Measurements from ENCODE around the gene AGPS. TPM values are rescaled to one million over a fixed set of nuclear protein-coding genes. Genes with fewer than 3 reads are reported as not detected.

The AGPS gene
- polyA plus RNA-seq, 2 donors, result 3.7 to 6.4 TPM

GRCh38 chr2:177397481-177398289 lies 5.1 kb downstream of the AGPS start:
- Histone ChIP-seq H3K4me3 (ENCODE audit: low read depth in 1 of 2, low read length in 2 of 2) (no peak overlapping the region), H3K4me1 (ENCODE audit: control insufficient read depth in 2 of 2, insufficient read depth in 2 of 2, low read length in 1 of 2) (peaks cover 0 to 3% of the 10 kb centered on the region in 2 donors), H3K27me3 (ENCODE audit: control insufficient read depth in 1 of 2, insufficient read depth in 2 of 2, low read length in 2 of 2) (no peaks in the 10 kb centered on the region), H3K36me3 (ENCODE audit: control insufficient read depth in 2 of 2, insufficient read depth in 2 of 2, low read length in 1 of 2) (no peaks in the 10 kb centered on the region), H3K27ac (ENCODE audit: low read depth in 2 of 2, low read length in 1 of 2) (no peak overlapping the region), H3K9me3 (ENCODE audit: control insufficient read depth in 2 of 2, insufficient read depth in 1 of 2, low read depth in 1 of 2, low read length in 1 of 2) (no peaks in the 10 kb centered on the region)
- 49 to 52% methylated on average over 12 of the region's 12 CpGs for WGBS, 2 donors

- Histone ChIP-seq H3K4me3 (ENCODE audit: low read depth in 1 of 2, low read length in 2 of 2) (no peak overlapping the region), H3K36me3 (ENCODE audit: control insufficient read depth in 2 of 2, insufficient read depth in 2 of 2, low read length in 1 of 2) (no peaks in the 10 kb centered on the region), H3K4me1 (ENCODE audit: control insufficient read depth in 2 of 2, insufficient read depth in 2 of 2, low read length in 1 of 2) (no peaks in the 10 kb centered on the region), H3K9me3 (ENCODE audit: control insufficient read depth in 2 of 2, insufficient read depth in 1 of 2, low read depth in 1 of 2, low read length in 1 of 2) (no peaks in the 10 kb centered on the region), H3K27ac (ENCODE audit: low read depth in 2 of 2, low read length in 1 of 2) (no peak overlapping the region), H3K27me3 (ENCODE audit: control insufficient read depth in 1 of 2, insufficient read depth in 2 of 2, low read length in 2 of 2) (no peaks in the 10 kb centered on the region)
- 68 to 80% methylated on average over 1 of the region's 1 CpG for WGBS, 2 donors
Observed at GRCh38 chr2:177398290-177398683, 5.7 kb downstream of the AGPS start.

GRCh38 chr2:177398791-177399190 lies 6.2 kb downstream of the AGPS start:
- Histone ChIP-seq H3K36me3 (ENCODE audit: control insufficient read depth in 2 of 2, insufficient read depth in 2 of 2, low read length in 1 of 2) (no peaks in the 10 kb centered on the region), H3K4me1 (ENCODE audit: control insufficient read depth in 2 of 2, insufficient read depth in 2 of 2, low read length in 1 of 2) (no peaks in the 10 kb centered on the region), H3K27ac (ENCODE audit: low read depth in 2 of 2, low read length in 1 of 2) (no peak overlapping the region), H3K27me3 (ENCODE audit: control insufficient read depth in 1 of 2, insufficient read depth in 2 of 2, low read length in 2 of 2) (no peaks in the 10 kb centered on the region), H3K9me3 (ENCODE audit: control insufficient read depth in 2 of 2, insufficient read depth in 1 of 2, low read depth in 1 of 2, low read length in 1 of 2) (no peaks in the 10 kb centered on the region), H3K4me3 (ENCODE audit: low read depth in 1 of 2, low read length in 2 of 2) (no peak overlapping the region)
- 82 to 91% methylated on average over 1 of the region's 1 CpG for WGBS, 2 donors

- Histone ChIP-seq H3K4me3 (ENCODE audit: low read depth in 1 of 2, low read length in 2 of 2) (no peak overlapping the region), H3K27ac (ENCODE audit: low read depth in 2 of 2, low read length in 1 of 2) (no peak overlapping the region), H3K4me1 (ENCODE audit: control insufficient read depth in 2 of 2, insufficient read depth in 2 of 2, low read length in 1 of 2) (no peaks in the 10 kb centered on the region), H3K9me3 (ENCODE audit: control insufficient read depth in 2 of 2, insufficient read depth in 1 of 2, low read depth in 1 of 2, low read length in 1 of 2) (no peaks in the 10 kb centered on the region), H3K36me3 (ENCODE audit: control insufficient read depth in 2 of 2, insufficient read depth in 2 of 2, low read length in 1 of 2) (no peaks in the 10 kb centered on the region), H3K27me3 (ENCODE audit: control insufficient read depth in 1 of 2, insufficient read depth in 2 of 2, low read length in 2 of 2) (no peaks in the 10 kb centered on the region)
- WGBS, 2 donors, result 60 to 80% methylated on average over 1 of the region's 1 CpG
Observed at GRCh38 chr2:177399376-177399775, 6.8 kb downstream of the AGPS start.

GRCh38 chr2:177400337-177400923 lies 7.9 kb downstream of the AGPS start:
- H3K9me3 ChIP-seq (ENCODE audit: control insufficient read depth in 2 of 2, insufficient read depth in 1 of 2, low read depth in 1 of 2, low read length in 1 of 2), result no peaks in the 10 kb centered on the region
- H3K36me3 ChIP-seq (ENCODE audit: control insufficient read depth in 2 of 2, insufficient read depth in 2 of 2, low read length in 1 of 2), result no peaks in the 10 kb centered on the region
- no peaks in the 10 kb centered on the region for H3K4me1 ChIP-seq (ENCODE audit: control insufficient read depth in 2 of 2, insufficient read depth in 2 of 2, low read length in 1 of 2)
- WGBS, 2 donors, result 74 to 83% methylated on average over 4 of the region's 4 CpGs
- H3K27ac ChIP-seq (ENCODE audit: low read depth in 2 of 2, low read length in 1 of 2), result no peak overlapping the region
- H3K4me3 ChIP-seq (ENCODE audit: low read depth in 1 of 2, low read length in 2 of 2), result no peak overlapping the region
- H3K27me3 ChIP-seq (ENCODE audit: control insufficient read depth in 1 of 2, insufficient read depth in 2 of 2, low read length in 2 of 2), result no peaks in the 10 kb centered on the region

- no peaks in the 10 kb centered on the region for H3K27me3 ChIP-seq (ENCODE audit: control insufficient read depth in 1 of 2, insufficient read depth in 2 of 2, low read length in 2 of 2)
- H3K27ac ChIP-seq (ENCODE audit: low read depth in 2 of 2, low read length in 1 of 2), result no peak overlapping the region
- H3K9me3 ChIP-seq (ENCODE audit: control insufficient read depth in 2 of 2, insufficient read depth in 1 of 2, low read depth in 1 of 2, low read length in 1 of 2), result no peaks in the 10 kb centered on the region
- H3K4me1 ChIP-seq (ENCODE audit: control insufficient read depth in 2 of 2, insufficient read depth in 2 of 2, low read length in 1 of 2), result no peaks in the 10 kb centered on the region
- H3K4me3 ChIP-seq (ENCODE audit: low read depth in 1 of 2, low read length in 2 of 2), result no peak overlapping the region
- WGBS, 2 donors, result 88 to 100% methylated on average over 1 of the region's 1 CpG
- H3K36me3 ChIP-seq (ENCODE audit: control insufficient read depth in 2 of 2, insufficient read depth in 2 of 2, low read length in 1 of 2), result no peaks in the 10 kb centered on the region
Observed at GRCh38 chr2:177402096-177402495, 9.5 kb downstream of the AGPS start.

- Histone ChIP-seq H3K27ac (ENCODE audit: low read depth in 2 of 2, low read length in 1 of 2) (no peak overlapping the region), H3K27me3 (ENCODE audit: control insufficient read depth in 1 of 2, insufficient read depth in 2 of 2, low read length in 2 of 2) (no peaks in the 10 kb centered on the region), H3K4me3 (ENCODE audit: low read depth in 1 of 2, low read length in 2 of 2) (no peak overlapping the region), H3K36me3 (ENCODE audit: control insufficient read depth in 2 of 2, insufficient read depth in 2 of 2, low read length in 1 of 2) (no peaks in the 10 kb centered on the region), H3K4me1 (ENCODE audit: control insufficient read depth in 2 of 2, insufficient read depth in 2 of 2, low read length in 1 of 2) (no peaks in the 10 kb centered on the region), H3K9me3 (ENCODE audit: control insufficient read depth in 2 of 2, insufficient read depth in 1 of 2, low read depth in 1 of 2, low read length in 1 of 2) (no peaks in the 10 kb centered on the region)
- WGBS, 2 donors, result 44 to 62% methylated on average over 6 of the region's 6 CpGs
Observed at GRCh38 chr2:177403838-177404237, 11.3 kb downstream of the AGPS start.

- H3K36me3 ChIP-seq (ENCODE audit: control insufficient read depth in 2 of 2, insufficient read depth in 2 of 2, low read length in 1 of 2), result no peaks in the 10 kb centered on the region
- H3K9me3 ChIP-seq (ENCODE audit: control insufficient read depth in 2 of 2, insufficient read depth in 1 of 2, low read depth in 1 of 2, low read length in 1 of 2), result no peaks in the 10 kb centered on the region
- H3K27ac ChIP-seq (ENCODE audit: low read depth in 2 of 2, low read length in 1 of 2), result no peak overlapping the region
- no peaks in the 10 kb centered on the region for H3K4me1 ChIP-seq (ENCODE audit: control insufficient read depth in 2 of 2, insufficient read depth in 2 of 2, low read length in 1 of 2)
- 68 to 82% methylated on average over 3 of the region's 3 CpGs for WGBS, 2 donors
- H3K4me3 ChIP-seq (ENCODE audit: low read depth in 1 of 2, low read length in 2 of 2), result no peak overlapping the region
- H3K27me3 ChIP-seq (ENCODE audit: control insufficient read depth in 1 of 2, insufficient read depth in 2 of 2, low read length in 2 of 2), result no peaks in the 10 kb centered on the region
Observed at GRCh38 chr2:177404243-177404642, 11.7 kb downstream of the AGPS start.

GRCh38 chr2:177405029-177405692 lies 12.6 kb downstream of the AGPS start:
- no peaks in the 10 kb centered on the region for H3K9me3 ChIP-seq (ENCODE audit: control insufficient read depth in 2 of 2, insufficient read depth in 1 of 2, low read depth in 1 of 2, low read length in 1 of 2)
- no peak overlapping the region for H3K4me3 ChIP-seq (ENCODE audit: low read depth in 1 of 2, low read length in 2 of 2)
- WGBS, 2 donors, result 56 to 59% methylated on average over 2 of the region's 2 CpGs
- no peak overlapping the region for H3K27ac ChIP-seq (ENCODE audit: low read depth in 2 of 2, low read length in 1 of 2)
- no peaks in the 10 kb centered on the region for H3K4me1 ChIP-seq (ENCODE audit: control insufficient read depth in 2 of 2, insufficient read depth in 2 of 2, low read length in 1 of 2)
- no peaks in the 10 kb centered on the region for H3K36me3 ChIP-seq (ENCODE audit: control insufficient read depth in 2 of 2, insufficient read depth in 2 of 2, low read length in 1 of 2)
- no peaks in the 10 kb centered on the region for H3K27me3 ChIP-seq (ENCODE audit: control insufficient read depth in 1 of 2, insufficient read depth in 2 of 2, low read length in 2 of 2)
